Fibroblast of mammary gland (primary cell): Measurements from ENCODE around the gene CERK.

Experiments used
- DNase-seq: peaks from one replicate; pipeline ENCODE4 v3.0.0-alpha.2; 2010; ENCODE audit warnings: low read depth
- H3K4me3 ChIP-seq: 2 replicates; pipeline ENCODE4 v1.5.1; 2011; ENCODE audit warnings: low read depth, mild to moderate bottlenecking, low read length, moderate library complexity; ENCODE audit not compliant: control insufficient read depth
- CTCF ChIP-seq: conservative IDR thresholded peaks from 2 replicates; pipeline ENCODE4 v1.5.1; 2011; ENCODE audit warnings: low read depth, low read length, inconsistent platforms; ENCODE audit not compliant: control insufficient read depth, insufficient read depth

The CERK gene

GRCh38 chr22:46696229-46696518 lies 41.9 kb downstream of the CERK start:
- H3K4me3 ChIP-seq = no peak overlapping the region
- DNase-seq = no peak
- no peak for TF ChIP-seq CTCF

DNA sequence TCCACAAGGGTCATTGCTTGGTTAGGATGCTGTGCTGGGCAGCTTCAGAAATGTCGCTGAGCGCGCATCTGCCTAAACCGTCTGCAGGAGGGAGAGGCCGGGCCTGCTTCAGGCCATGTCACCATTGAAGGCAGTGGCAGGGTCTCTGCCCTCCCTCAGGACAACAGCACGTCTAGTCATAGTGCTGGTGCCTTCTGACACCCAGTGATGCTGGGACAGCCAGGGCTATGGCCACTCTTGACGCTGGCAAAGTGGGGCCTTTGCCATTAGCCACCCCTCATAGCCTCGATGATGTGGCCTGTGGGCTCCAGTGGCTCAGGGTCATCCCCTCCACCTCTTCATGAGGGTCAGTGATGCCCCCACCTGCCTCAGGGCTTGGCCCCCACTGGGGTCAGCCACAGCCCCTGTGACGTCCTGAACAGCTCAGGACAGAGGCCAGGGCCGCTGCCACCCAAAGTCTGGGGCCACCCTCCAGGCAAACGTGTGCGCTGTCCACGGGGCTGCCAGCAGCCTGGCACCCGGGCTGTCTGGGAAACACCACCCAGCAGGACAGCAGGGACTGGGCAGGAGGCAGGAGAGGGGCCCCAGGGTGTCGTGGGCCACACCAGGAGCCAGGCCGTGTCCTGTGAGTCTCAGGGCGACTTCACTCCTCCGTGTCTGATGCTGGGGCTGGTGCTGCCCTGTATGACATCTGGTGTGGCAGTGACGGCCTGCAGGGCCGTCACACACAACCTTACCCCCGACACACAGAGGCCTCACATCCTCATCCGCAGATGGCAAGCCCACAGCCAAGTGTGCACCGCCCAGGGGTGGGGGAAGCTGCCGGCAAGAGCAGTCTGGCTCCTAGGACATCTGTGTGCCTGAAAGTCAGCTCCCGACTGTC lies 42.5 kb downstream of the CERK start:
- no peak overlapping the region for H3K4me3 ChIP-seq
- no peak for TF ChIP-seq CTCF
- DNase-seq = no peak

DNA sequence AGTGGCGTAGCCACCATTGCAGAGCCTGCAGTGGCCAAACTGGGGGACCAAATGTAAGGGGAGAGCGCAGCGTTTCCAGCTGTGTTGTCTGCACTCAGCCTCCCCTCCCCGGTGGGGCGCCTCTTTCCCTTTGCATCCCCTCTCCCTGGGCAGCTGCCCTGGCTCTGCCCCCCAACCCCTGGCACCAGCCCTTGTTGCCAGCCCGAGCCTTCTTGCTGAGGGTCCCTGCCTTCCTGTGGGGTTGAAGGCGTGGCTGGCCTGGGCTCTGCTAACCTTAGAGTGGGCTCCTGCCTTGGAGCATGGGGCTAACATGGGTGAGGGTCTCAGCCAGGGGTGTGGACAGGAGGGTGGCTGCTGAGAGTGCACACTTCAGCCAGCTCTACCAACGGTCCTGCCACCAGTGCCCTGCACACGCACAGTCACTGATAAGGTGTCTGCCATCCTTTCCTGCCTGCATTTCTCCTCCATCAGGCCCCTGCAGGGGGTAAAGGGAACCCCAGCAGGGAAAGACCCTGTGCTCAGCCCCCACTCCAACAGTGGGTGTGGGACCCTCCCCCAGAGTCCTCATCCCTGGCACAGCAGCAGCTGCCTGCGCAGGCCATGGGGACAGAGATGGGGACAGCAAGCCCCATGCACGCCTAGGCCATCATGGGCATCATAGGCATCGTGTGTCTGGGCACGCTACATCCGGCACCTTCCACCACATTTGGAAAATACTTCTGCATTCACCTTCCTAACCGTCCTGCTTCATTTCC lies 43.5 kb downstream of the CERK start:
- no peak for DNase-seq
- no peak overlapping the region for H3K4me3 ChIP-seq
- no peak for TF ChIP-seq CTCF

- no peak for TF ChIP-seq CTCF
- H3K4me3 ChIP-seq = no peak overlapping the region
- no peak for DNase-seq
Observed at GRCh38 chr22:46693634-46694415, 44.2 kb downstream of the CERK start.

- TF ChIP-seq CTCF = no peak
- DNase-seq = no peak
- no peak overlapping the region for H3K4me3 ChIP-seq
Observed at GRCh38 chr22:46691571-46691970, 46.5 kb downstream of the CERK start.

DNA sequence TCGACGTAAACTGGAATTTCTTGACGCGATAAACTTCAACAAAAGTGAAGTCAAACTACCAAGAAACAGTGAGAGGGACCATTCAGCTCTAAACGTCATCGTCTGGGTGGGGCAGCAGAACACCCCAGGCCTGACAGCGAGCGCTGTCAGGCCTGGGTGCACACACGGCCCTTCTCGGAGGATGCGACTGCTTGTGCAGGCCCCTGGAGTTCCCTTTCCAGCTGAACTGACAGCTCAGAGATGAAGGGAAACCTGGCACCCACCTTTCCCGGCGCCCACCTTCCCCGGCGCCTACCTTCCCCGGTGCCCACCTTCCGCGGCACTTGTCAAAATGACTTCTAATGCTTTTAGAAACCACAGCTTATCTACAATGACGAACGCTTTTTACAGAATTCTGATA lies 47.9 kb downstream of the CERK start:
- no peak for TF ChIP-seq CTCF
- H3K4me3 ChIP-seq = no peak overlapping the region
- no peak for DNase-seq
